NCI-H748 (cell line): ENCODE data around the gene GRID1.

ENCODE experiments used
- DNase-seq: peaks from one replicate; lab custom pipeline; 2025; ENCODE audit not compliant: unreplicated experiment; lab: John Stamatoyannopoulos, UW

Gene GRID1

GRCh38 chr10:85614566-85614965 lies 752.0 kb downstream of the GRID1 start:
- no peak for DNase-seq

GRCh38 chr10:85613391-85613790 lies 753.2 kb downstream of the GRID1 start:
- no peak for DNase-seq

- peak; percentile 10 for DNase-seq
These were observed 753.8 kb downstream of the GRID1 start for GRCh38 chr10:85612833-85613232.

GRCh38 chr10:85612378-85612775 lies 754.2 kb downstream of the GRID1 start:
- no peak for DNase-seq

- DNase-seq, result no peak
These were observed 754.7 kb downstream of the GRID1 start for GRCh38 chr10:85611746-85612377.

- DNase-seq, result peak; percentile 4
These were observed 755.4 kb downstream of the GRID1 start for GRCh38 chr10:85611093-85611740.

- no peak for DNase-seq
These were observed 756.1 kb downstream of the GRID1 start for GRCh38 chr10:85610381-85611092.

GRCh38 chr10:85609509-85609908 lies 757.1 kb downstream of the GRID1 start:
- DNase-seq, result no peak

- DNase-seq, result no peak
These were observed 757.9 kb downstream of the GRID1 start for GRCh38 chr10:85608706-85609105.

- no peak for DNase-seq
These were observed 759.4 kb downstream of the GRID1 start for GRCh38 chr10:85607043-85607695.

GRCh38 chr10:85606401-85606800 lies 760.2 kb downstream of the GRID1 start:
- DNase-seq, result peak; percentile 1

GRCh38 chr10:85604884-85605283 lies 761.7 kb downstream of the GRID1 start:
- DNase-seq, result no peak

- no peak for DNase-seq
These were observed 762.4 kb downstream of the GRID1 start for GRCh38 chr10:85604136-85604725.

GRCh38 chr10:85603151-85603940 lies 763.2 kb downstream of the GRID1 start:
- DNase-seq, result no peak

- DNase-seq, result no peak
These were observed 763.9 kb downstream of the GRID1 start for GRCh38 chr10:85602713-85603112.

- DNase-seq, result no peak
These were observed 764.3 kb downstream of the GRID1 start for GRCh38 chr10:85602306-85602705.

- no peak for DNase-seq
These were observed 765.1 kb downstream of the GRID1 start for GRCh38 chr10:85601526-85601925.

- DNase-seq, result no peak
These were observed 765.9 kb downstream of the GRID1 start for GRCh38 chr10:85600744-85601081.

GRCh38 chr10:85600026-85600743 lies 766.4 kb downstream of the GRID1 start:
- DNase-seq, result no peak

- DNase-seq, result no peak
These were observed 767.5 kb downstream of the GRID1 start for GRCh38 chr10:85599081-85599480.
